NCI-H1092 (cell line): ENCODE measurements around the gene NAXE.
"Not testable (repeated sequence)": the region's sequence is repeated elsewhere in the genome, so short reads cannot be mapped to it uniquely, and the experiment has no call there.

Experiments
- DNase-seq: peaks from one replicate; lab custom pipeline; 2025; lab: John Stamatoyannopoulos, UW

Gene NAXE

DNA sequence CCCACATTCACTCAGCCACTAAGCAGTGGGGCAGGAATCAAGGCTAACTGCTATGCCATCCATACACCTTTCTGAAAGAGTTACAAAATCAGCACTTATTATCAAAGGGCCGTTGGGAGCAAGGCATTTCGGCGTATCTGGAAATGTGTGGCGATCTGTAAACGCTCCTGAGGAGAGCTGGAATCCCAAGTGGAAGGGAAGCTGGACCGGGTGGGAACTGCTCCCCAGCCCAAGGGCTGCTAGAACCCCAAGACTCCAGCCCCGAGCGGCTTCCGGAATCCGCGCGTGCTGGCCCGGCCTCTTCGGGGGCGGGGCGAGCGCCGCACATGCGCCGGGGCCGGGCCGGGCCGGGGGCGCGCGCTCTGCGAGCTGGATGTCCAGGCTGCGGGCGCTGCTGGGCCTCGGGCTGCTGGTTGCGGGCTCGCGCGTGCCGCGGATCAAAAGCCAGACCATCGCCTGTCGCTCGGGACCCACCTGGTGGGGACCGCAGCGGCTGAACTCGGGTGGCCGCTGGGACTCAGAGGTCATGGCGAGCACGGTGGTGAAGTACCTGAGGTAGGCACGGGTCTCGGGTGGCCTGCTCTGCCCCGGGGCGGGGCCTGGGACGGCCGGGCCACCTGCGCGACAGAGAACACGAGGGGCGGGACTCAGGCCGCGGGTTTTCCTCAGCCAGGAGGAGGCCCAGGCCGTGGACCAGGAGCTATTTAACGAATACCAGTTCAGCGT, at the start of gene NAXE:
TSS of gene NAXE (plus strand) at position 345 of the 726 bp plus-strand sequence. CDS start at position 374, 29 bp downstream.
- peak; percentile 64 for DNase-seq

DNA sequence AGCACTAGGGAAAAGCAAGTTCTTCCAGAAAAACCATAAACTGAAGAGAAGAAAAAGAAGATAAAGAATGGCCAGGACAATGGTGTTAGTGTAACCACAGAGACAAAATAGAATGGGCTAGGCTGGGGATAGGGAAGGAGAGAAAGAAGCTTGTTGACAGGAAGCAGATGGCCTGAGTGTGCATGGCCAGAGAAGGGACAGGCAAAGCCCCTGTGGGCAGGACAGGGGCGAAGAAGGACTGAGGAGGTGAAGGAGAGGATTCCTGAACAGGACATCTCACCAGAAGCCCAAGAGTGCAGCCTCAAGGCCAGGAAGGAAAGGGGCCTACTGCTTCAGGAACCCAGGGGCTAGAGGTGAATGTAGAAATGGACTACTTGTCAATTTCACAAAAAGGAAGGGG, 48.5 kb upstream of the NAXE start:
- no peak for DNase-seq

DNA sequence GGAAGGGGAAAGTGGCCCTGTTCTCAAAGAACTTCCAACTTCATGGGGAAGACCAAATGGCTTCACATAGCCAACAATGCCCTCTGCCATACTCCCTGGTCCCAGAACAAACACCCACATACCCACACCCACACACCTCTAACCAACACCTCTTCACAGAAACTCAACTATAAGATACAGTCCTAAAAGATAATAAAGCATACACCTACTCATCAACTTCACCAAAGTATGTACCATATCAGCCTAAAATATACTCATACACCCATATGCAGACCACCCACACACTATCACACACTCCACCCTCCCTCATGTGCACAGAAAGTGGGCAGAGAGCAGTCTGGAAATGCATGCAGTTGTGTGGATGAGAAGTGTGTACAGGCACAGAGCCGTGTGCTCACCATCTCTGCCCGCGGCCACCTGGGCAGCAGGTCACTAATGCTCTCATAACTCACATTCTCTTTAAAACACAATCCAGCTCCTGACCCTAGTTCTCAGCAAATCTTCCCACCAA, 46.9 kb upstream of the NAXE start:
- no peak for DNase-seq

DNA sequence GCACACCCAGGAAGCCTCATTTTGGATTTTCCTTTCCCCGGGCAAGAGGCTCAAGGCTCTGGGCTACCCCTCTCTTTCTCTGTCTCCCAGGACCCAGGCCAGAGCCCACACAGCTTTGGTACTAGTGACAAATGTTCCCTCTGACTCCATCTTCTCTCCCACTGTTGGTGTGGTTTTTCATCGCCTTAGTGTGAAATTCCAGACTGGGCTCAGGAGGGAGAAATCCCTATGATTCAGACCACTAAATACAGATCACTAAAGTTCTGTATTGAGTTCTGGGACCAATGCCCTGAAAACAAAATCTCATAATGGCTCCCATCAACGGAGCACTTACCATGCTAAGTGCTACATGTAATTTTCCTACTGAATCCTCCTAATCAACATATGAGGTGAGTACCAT, 45.3 kb upstream of the NAXE start:
- no peak for DNase-seq

DNA sequence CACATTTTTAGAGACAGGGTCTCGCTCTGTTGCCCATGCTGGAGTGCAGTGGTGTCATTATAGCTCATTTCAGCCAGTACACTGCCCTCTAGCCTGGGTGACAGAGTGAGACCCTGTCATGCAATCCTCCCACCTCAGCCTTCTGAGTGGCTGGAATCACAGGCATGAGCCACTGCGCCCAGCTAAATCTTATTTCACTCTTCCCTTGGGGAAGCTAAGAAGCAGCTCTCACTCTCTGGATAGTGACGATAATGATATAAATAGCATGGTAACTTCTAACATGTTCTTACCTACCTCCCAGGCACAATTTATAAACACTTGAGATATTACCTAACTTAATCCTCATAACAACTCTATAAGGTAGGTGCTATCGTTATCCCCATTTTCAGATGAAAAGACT, 44.1 kb upstream of the NAXE start:
- no peak for DNase-seq

DNA sequence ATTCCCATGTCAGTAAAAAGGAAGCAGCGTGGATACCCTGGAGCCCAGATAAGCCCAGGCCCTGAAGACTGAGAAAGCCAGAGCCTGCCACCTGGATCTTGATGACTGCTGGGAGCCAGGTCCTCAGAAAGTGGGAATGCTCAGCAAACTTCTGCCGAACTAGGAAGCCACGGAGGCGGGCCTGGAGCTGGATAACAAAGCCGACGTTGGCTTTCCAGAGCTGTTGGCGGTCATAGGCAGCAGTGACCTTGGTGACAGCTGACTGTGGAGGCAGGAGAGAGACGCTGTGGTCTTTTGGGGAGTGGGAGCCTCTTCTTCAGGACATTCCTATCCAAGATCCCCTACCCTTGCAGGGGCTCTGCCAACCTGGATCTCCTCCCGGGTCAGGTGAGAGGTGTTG, 43.6 kb upstream of the NAXE start:
- no peak for DNase-seq

DNA sequence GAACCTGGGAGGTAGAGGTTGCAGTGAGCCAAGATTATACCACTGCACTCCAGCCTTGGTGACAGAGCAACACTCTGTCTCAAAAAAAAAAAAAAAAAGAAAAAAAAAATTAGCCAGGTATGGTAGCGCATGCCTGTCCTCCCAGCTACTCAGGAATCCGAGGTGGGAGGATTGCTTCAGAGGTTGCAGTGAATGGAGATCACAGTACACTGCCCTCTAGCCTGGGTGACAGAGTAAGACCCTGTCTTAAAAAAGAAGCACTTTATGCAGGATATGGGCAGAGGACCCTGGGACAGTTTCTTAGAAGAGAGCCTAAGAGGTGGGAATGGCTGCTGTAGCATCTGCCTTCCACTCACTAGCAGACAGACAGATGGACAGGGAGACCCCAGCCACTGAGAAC, 42.2 kb upstream of the NAXE start:
- no peak for DNase-seq

DNA sequence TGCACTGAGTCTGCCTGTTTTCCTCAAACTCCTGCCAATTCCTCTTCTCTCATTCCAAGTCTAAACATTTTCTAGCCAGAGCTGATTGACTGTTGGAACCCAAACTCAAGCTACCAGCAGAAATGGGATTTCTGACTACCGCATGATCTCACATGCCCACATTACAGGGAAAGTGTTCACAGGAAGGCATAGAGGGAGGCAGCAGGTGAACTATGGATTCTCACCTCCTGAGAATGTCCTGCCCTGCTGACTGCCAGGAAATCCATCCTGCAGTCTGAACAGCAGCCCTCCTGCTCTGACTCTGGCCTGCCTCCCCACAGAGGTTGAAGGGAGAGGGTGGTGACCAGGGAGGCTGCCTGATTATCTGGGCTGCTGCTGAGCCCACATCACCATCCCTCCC, 41.7 kb upstream of the NAXE start:
- no peak for DNase-seq

DNA sequence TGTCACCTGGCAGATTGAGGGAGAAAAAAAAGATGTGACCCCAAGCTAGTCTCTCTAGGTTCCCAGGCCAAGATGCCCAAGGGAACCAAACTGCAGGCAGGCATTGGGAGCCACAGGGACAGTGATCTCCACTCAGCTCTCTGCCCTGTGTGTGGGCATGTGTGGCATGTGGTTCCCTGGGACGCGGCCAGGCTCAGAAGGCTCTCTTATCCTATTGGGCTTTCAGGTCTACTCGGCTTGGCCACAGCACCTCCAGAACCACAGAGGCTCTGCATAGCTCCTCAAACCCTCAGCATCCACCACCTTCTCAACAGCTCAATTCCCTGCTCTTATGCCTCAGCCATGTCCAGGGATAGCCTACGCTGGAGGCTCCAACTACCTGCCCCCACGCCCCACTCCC, 41.2 kb upstream of the NAXE start:
- DNase-seq: no peak

DNA sequence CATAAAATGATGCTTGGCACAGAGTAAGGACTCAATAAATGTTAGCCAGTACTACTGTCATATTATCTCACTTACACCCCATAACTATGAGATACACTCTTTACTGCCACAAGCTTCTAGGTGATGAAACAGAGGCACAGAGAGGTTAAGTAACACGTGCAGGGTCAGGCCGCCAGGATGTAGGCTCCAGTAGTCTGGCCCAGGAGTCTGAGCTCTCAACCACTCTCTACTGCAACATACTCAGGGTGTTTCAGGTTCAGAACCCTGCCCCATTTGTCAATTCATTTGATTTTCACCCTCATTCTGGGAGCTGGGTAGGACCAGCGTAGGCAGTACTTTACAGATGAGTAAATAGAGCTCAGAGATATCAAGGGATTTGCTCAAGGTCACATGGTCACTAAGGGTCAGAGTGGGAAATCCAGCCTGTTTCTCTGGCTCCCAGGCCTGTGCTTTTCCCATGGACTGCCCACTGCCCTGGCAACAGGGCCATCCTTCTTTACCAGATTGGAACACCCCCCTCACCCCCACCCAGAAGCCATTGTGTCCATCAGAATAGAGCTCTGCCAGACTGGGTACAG, 40.4 kb upstream of the NAXE start:
- DNase-seq: no peak

DNA sequence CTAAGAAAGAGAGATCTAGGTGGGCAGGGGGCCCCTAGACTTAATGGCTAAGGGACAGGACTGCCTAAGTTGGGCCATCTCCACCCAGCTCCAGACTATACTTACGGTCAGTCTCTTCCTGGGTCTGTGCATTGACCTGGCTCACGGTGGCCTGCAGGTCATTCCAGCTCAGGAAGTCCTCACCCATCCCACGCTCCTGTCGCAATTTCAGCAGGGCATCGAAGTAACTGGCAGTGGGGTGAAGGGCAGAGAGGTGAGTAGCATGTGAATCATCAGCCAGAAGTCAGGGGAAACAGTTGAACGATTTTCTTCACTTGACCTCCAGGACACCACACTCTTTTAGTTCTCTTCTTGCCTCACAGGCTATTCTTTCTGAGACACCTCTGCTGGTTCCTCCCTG, 39.7 kb upstream of the NAXE start:
- DNase-seq: no peak

DNA sequence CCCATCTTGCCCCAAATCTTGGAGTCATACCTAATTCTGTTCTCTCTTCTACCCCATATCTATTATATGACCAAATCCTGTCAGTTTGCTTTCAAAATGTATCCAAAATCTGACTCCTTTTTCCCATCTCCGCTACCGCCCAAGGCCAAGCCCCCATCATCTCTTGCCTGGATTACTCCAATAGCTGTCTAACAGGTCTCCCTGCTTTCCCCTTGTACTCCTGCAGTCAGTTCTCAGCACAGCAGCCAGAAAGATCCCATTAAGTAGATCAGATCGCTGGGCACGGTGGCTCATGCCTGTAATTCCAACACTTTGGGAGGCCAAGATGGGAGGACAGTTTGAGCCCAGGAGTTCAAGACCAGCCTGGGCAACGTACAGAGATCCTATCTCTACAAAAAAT, 39.1 kb upstream of the NAXE start:
- DNase-seq: no peak

DNA sequence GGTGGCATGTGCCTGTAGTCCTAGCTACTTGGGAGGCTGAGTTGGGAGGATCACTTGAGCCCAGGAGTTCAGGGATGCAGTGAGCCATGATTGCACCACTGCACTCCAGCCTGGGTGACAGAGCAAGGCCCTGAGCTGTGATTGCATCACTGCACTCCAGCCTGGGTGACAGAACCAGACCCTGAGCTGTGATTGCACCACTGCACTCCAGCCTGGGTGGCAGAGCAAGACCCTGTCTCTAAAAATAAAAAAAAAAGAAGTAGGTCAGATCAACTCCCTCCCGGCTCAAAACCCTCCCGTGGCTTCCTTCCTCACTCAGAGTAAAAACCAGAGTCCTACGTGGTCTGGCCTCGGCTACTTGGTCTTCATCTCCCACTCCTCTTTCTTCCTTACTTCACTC, 38.6 kb upstream of the NAXE start:
- DNase-seq: not testable (repeated sequence)

DNA sequence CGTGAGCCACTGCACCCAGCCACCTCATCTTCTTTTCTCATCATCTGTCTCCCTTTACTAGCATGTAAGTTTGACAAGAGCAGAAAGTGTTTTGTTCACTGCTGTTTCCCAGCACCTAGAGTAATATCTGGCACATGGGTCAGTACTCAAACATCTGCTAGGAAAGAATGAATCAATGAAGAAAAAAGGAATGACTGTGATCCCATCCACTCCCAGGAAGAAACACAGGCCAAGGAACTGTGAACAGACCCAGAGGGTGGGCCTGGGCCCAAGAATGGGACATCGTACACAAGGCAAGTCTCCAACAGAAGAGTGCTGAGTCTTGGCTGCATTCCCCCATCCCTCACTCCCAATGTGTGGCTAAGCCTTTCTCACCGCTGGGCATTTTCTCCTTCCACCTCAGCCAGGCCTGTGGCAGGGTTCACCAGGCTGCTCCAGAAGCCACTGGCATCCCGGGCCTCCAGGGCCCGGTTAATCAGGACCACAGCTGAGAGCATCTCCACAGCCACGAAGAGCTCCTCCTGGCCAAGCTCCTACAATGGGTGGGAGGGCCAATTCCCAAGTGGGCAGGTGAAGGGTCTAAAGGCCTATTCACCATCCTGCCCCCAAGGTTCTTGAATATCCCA, 37.6 kb upstream of the NAXE start:
- DNase-seq: no peak

DNA sequence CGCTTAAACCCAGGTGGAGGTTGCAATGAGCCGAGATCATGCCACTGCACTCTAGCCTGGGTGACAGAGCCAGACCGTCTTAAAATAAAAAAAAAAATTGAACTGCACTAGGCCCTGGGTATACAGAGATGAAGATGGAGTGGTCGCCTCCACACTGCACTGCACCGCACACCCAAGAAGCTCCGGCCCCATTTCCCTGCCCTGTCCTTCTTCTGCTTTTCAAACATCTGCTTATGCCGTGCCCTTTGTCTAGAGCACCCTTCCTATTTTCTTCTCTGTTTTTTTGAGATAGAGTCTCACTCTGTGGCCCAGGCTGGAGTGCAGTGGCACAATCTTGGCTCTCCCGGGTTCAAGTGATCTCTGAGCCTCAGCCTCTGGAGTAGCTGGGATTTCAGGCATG, 36.6 kb upstream of the NAXE start:
- no peak for DNase-seq

DNA sequence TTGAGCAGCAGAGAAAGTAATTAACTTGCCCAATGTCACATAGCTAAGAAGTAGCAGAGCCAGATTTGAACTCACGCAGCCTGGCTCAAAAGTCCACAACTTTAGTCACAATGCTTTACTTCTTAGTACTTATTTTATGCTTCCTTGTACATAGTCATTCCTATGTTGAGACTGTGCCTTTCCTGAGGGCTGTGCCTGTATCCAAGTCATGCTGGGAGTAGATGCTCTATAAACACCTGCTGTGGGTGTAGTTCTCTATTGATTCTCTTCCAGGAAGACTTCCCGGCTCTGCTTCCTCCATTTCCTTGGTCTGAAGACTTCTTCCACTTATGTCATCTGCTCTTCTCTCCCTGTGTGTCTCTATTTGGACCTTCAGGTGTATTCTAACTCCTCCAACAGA, 35.9 kb upstream of the NAXE start:
- DNase-seq: no peak

DNA sequence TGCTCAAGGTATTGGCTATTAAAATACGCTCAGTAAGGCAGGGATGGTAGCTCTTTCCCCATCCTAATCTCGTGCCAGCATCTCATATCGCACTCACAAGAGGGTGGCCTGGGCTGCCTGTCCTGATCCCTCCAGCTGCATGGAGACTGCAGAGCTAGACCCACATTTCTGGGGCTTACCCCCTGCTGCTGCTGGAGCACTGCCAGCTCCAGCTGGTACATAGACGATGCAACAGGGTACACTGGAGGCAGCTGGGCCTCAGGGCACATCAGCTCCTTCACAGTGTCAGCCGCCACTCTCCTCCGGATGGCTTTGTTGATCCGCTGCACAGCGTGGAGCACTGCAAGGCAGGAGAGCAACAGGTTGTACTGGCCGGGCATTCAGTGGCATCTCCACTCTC, 35.2 kb upstream of the NAXE start:
- DNase-seq: no peak

DNA sequence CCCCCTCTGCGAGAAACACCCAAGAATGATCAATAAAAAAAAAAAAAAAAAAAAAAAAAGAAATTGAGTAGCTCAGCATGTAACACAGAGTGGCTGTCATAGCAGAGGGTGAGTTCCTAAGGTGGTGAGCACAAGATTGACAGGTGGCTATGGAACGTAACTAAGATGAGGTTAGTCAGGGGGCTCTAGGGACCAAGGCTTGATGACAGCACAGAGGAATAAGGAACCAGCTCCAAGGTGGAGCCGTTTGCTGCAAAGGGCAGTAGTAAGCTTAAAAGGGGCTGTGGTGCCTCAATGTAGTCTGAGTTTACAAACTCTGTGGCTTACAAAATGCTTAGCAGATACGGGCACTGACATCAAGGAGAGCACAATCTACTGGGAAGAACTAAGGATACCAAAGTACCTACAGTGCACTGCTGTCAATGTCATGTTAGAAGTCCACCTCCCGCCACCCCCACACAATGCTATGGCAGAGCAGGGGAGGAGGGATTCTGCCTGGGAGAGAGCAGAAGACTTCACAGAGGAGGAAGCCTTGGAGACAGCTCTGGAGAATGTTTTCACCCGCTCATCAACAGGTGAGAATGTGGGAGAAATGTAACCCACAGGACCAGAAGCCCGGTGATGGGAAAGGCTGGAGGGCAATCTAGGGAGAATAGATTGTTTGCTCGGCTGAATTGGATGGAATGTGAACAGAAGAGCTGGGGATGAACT, 32.3 kb upstream of the NAXE start:
- no peak for DNase-seq

DNA sequence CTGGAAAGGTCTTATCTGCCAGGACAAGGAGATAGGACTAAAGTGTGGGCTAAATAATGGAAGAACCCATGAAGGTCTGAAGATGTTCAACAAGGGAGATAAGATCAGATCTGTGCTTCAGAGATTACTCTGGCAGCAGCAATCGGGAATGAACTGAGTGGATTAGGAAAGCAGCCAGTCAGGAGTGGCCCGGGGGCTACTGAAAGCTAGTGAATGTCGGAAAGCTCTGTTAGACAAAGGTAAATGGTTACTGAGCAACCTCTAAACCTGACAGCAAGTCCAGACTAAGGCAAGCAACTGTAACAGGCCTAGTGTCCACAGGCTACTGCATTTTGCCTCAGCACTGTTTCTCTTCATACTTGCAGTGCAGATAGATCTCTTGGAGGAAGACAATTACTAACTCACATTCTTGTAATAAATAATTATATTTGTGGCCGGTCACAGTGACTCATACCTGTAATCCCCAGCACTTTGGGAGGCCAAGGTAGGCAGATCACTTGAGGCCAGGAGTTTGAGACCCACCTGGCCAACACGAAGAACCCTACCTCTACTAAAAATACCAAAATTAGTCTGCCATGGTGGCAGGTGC, 31.7 kb upstream of the NAXE start:
- DNase-seq: no peak

DNA sequence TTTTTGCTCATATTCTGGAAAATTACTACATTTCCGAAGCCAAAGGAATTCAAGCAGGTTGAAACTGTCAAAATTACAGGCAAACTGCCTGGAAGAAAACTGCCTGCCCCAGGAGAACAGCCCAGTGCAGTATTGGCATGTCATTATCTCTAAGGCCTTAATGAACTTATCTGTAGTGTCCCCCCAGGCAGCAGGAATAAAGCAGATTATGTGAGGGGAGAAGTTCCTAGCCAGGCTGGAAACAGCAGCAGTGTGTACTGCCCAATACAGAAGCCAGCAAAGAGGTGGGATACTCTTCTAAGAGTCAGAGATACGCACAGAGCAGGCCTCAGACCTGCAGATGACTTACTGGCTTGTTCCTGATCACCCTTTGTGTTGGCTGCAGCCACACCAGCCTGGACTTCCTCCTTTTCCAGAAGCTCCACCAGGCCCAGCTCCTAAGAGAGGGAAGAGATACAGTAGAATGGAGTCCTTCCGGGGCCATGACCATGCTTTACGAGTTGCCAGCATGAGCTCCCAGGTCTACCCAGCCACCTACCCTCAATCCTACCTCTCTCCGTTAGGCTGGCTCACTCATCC, 30.9 kb upstream of the NAXE start:
- no peak for DNase-seq

DNA sequence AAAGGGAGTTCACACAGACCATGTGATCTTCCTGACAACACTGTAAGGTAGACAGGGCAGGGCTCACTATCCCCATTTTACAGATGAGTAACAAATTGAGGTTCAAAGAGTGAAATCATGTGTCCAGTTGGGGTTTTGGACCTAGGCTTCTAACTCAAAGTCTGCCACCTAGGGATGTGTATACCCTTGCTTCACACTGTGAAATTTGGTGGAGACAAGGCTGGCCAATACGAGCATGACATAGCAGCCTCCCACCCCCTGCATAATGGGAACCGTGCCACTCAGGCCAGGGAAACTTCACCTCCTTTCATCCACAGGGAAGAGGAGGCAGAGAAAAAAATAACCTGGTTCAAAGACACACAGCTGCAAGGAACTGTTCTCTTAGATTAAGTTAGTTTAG, 26.1 kb upstream of the NAXE start:
- DNase-seq: no peak

DNA sequence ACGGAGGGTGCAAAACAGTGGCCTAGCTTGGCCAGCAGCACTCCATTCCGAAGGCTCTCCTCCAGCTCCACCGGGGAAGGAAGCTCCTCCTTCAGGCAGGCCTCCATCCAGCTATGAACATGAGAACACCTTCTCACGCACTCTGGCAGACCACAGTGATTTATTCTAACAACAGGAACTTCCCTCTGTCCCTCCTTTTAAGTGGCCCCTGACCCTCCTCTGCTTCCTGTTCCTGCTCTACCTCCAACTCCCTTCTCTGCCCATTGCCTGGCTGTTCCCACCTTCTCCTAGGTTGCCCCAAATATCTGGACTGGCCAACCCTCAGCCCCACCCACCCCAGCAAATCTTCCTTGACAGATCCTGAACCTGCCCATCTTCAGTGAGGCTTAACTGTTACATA, 25.1 kb upstream of the NAXE start:
- DNase-seq: no peak
